VCaP (cell line): ENCODE measurements around the gene ARMCX1.
"Not testable (repeated sequence)": the region's sequence is repeated elsewhere in the genome, so short reads cannot be mapped to it uniquely, and the experiment has no call there.

Experiments
- H3K27ac ChIP-seq: fragments of 450-650 bp; 2 replicates; pipeline ENCODE4 v1.5.1; 2017
- CTCF ChIP-seq: fragments of 450-650 bp; conservative IDR thresholded peaks from 2 replicates; pipeline ENCODE4 v1.5.1; 2017; ENCODE audit warnings: mild to moderate bottlenecking, moderate library complexity

The ARMCX1 gene

GRCh38 chrX:101551380-101551767 lies 1.0 kb downstream of the ARMCX1 start:
- no peak overlapping the region for H3K27ac ChIP-seq
- TF ChIP-seq CTCF, result no peak

- no peak for TF ChIP-seq CTCF
- no peak overlapping the region for H3K27ac ChIP-seq
These were observed 2.4 kb downstream of the ARMCX1 start for GRCh38 chrX:101552714-101553113.

GRCh38 chrX:101564651-101565050 lies 14.3 kb downstream of the ARMCX1 start:
- no peak overlapping the region for H3K27ac ChIP-seq
- TF ChIP-seq CTCF, result no peak

GRCh38 chrX:101595739-101596419 lies 45.5 kb downstream of the ARMCX1 start:
- TF ChIP-seq CTCF, result peak; percentile 61
- no peak overlapping the region for H3K27ac ChIP-seq

GRCh38 chrX:101599592-101599991 lies 49.2 kb downstream of the ARMCX1 start:
- H3K27ac ChIP-seq, result not testable (repeated sequence)

GRCh38 chrX:101602077-101602476 lies 51.7 kb downstream of the ARMCX1 start:
- H3K27ac ChIP-seq, result no peak overlapping the region
- TF ChIP-seq CTCF, result no peak
